SK-N-MC (cell line): ENCODE measurements around the gene C12orf57.

ENCODE experiments used
- DNase-seq: peaks from one replicate; pipeline ENCODE4 v3.0.0-alpha.2; 2011; ENCODE audit warnings: low read depth, low spot score
- H3K27ac ChIP-seq: fragments of 200-600 bp; sonication (generic); 2 replicates; pipeline ENCODE4 v1.5.1; 2016; ENCODE audit warnings: mixed run types
- H3K36me3 ChIP-seq: fragments of 200-600 bp; sonication (generic); 2 replicates; pipeline ENCODE4 v1.6.1; 2017; ENCODE audit warnings: antibody characterized with exemption, low read length, mixed read lengths; ENCODE audit not compliant: insufficient read depth
- H3K4me3 ChIP-seq: fragments of 200-600 bp; sonication (generic); 2 replicates; pipeline ENCODE4 v1.5.1; 2016
- H3K9ac ChIP-seq: fragments of 200-600 bp; sonication (generic); 2 replicates; pipeline ENCODE4 v1.8.0; 2017; ENCODE audit warnings: mixed run types, mixed read lengths; ENCODE audit not compliant: insufficient read length
- H3K9me3 ChIP-seq: fragments of 200-600 bp; sonication (generic); 2 replicates; pipeline ENCODE4 v1.6.1; 2017; ENCODE audit warnings: low read depth, mild to moderate bottlenecking, antibody characterized with exemption, low read length, moderate library complexity, mixed read lengths
- EZH2 ChIP-seq: fragments of 200-600 bp; sonication (generic); IDR thresholded peaks from one replicate; pipeline ENCODE4 v1.6.1; 2017; ENCODE audit warnings: antibody characterized with exemption
- FOXP2 ChIP-seq: optimal IDR thresholded peaks from 2 replicates; pipeline ENCODE3; 2011; ENCODE audit warnings: mild to moderate bottlenecking, moderate library complexity; ENCODE audit not compliant: insufficient read depth; ENCODE audit errors: extremely low read length, control extremely low read depth
- POLR2AphosphoS5 ChIP-seq: IDR thresholded peaks from 2 replicates; pipeline ENCODE4 v1.6.1; 2012; ENCODE audit warnings: mild to moderate bottlenecking, low read depth, low read length, borderline replicate concordance

The C12orf57 gene

DNA sequence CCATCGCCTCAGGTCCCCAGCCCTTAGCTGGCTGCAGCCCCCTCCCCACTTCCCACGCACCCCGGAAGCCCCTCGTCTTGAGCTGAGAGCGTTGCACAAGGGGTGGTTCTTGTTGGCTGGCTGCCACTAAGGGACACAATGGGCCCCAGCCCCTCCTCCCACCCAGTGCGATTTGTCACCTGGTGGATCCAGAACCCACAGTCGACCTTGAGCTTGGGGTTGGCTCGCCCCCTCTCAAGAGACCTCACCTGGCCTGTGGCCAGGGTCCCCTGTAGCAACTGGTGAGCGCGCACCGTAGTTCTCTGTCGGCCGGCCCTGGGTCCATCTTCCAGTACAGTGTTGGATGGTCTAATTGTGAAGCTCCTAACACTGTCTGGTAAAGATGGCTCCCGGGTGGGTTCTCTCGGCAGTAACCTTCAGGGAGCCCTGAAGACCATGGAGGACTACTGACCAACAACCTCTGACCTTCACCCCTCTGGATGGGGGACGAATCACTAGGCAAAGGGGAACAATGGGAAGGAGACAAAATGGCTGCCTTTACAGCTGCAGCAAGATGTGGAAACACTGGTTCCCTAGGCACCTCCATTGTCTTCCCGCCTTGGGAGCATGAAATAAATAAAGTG lies 20.1 kb downstream of the C12orf57 start:
- Histone ChIP-seq H3K4me3 (no peak overlapping the region), H3K9ac (no peak overlapping the region), H3K36me3 (peaks cover 38% of the 10 kb centered on the region)

DNA sequence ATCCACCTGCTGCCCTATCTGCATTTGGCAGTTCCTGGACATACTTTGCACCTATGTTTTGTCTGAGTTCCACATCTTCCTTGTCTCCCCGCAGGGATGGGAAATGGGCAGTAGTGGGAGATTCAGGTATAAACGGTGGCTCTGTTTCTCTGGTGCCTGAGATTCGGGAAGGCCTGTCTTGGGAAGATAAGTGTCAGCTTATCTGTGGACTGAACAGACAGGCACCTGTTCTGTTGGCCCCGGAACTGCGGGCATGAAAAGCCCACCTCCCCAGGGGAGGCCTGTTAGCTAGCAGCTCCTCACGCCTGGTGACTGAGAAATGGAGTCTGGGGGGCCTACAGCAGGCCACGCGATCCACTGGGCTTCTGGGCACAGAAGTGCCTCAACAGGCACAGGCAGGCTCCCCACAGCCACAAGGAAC lies 20.8 kb downstream of the C12orf57 start:
- Histone ChIP-seq H3K27ac (peak overlapping the region; percentile 79), H3K9ac (no peak overlapping the region), H3K4me3 (no peak overlapping the region), H3K9me3 (no peaks in the 10 kb centered on the region), H3K36me3 (peaks cover 43% of the 10 kb centered on the region)
- DNase-seq, result no peak
- TF ChIP-seq EZH2, result no peak
- TF ChIP-seq FOXP2, result no peak
- TF ChIP-seq POLR2AphosphoS5, result no peak

More for the DNA sequence above, 20.1 kb downstream of the C12orf57 start:
- DNase-seq, result no peak
- TF ChIP-seq EZH2 (no peak), POLR2AphosphoS5 (no peak), FOXP2 (no peak)
- Histone ChIP-seq H3K27ac (peak overlapping the region; percentile 79), H3K9me3 (no peaks in the 10 kb centered on the region)

DNA sequence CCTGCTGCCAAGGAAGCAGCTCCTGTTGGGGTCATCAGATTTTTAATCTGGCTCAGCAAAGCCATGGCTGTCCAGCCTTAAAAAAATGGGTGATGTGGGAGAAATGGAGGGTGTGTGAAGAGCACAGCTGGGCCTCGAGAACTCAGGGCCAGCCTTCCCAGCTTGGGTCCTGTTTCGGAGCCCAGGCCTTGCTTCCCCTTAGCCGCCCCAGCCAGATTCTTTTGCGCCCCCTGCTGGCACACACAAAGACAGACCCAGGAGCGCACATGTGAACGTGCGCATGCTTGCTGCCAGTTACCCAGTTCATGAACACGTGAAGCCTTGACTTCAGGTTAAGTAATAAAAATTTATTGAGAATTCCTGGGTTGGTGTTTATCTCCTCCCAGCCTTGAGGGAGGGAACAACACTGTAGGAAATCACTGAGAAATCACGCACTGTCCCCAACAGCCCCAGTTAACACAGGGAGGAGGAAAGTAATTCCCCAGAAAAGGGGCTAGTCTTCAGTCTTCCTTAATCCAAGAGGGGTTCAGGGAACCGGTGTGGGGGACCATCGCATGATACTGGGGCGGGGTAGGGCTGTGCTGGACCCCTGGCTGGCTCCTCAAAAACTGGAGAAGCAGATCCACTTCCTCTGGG lies 21.3 kb downstream of the C12orf57 start:
- Histone ChIP-seq H3K36me3 (peaks cover 43% of the 10 kb centered on the region), H3K9ac (peak overlapping the region; percentile 20)

DNA sequence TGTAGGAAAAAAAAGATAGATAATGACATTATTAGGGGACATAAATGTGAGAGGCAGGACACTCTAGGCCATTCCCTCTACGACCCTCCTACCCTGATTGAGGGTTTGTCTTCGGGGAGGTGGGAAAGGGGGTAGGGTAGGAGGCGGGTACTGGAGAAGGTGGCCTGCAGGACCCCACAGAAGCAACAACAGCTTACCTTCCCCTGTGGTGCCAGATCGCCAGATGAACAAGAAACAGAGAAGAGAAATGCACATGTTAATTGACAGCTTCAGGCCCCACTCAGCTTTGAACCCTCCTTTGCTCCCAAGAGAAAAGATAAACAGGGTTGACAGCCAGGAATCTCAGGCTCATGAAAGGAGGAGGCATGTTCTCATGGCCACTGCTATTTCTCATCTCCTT lies 21.9 kb downstream of the C12orf57 start:
- DNase-seq, result no peak
- H3K27ac ChIP-seq, result peak overlapping the region; percentile 84

More for the DNA sequence above, 21.3 kb downstream of the C12orf57 start:
- DNase-seq, result peak; percentile 69
- Histone ChIP-seq H3K9me3 (no peaks in the 10 kb centered on the region), H3K4me3 (no peak overlapping the region), H3K27ac (peak overlapping the region; percentile 84)
- TF ChIP-seq FOXP2 (no peak), EZH2 (no peak), POLR2AphosphoS5 (no peak)

DNA sequence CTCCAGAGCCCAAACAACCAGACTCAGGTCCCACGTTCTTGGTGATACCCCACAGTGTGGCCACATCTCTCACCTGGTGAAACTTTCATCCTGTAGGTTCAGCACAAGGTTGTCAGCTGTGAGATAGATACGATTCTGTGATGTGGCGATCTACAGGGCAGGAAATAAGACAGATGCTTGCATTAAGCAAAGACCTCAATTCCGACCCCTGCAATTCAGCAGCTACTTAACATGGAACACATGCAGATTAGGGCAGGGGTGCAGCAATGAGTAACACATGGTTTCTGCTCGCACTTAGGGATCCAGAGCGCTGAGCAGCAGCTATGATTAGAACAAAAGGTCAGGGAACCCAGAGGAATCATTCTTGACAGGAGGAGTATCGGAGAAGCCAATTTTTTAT lies 22.5 kb downstream of the C12orf57 start:
- Histone ChIP-seq H3K9me3 (no peaks in the 10 kb centered on the region), H3K27ac (peak overlapping the region; percentile 84; the same call in 1 of the 2 replicates), H3K9ac (no peak overlapping the region), H3K36me3 (peaks cover 43% of the 10 kb centered on the region), H3K4me3 (no peak overlapping the region)
- TF ChIP-seq POLR2AphosphoS5, result no peak
- no peak for TF ChIP-seq EZH2
- TF ChIP-seq FOXP2, result no peak
- no peak for DNase-seq

More for the DNA sequence above, 21.9 kb downstream of the C12orf57 start:
- Histone ChIP-seq H3K9ac (no peak overlapping the region), H3K4me3 (no peak overlapping the region), H3K36me3 (peaks cover 43% of the 10 kb centered on the region), H3K9me3 (no peaks in the 10 kb centered on the region)
- no peak for TF ChIP-seq POLR2AphosphoS5
- TF ChIP-seq FOXP2, result no peak
- no peak for TF ChIP-seq EZH2

DNA sequence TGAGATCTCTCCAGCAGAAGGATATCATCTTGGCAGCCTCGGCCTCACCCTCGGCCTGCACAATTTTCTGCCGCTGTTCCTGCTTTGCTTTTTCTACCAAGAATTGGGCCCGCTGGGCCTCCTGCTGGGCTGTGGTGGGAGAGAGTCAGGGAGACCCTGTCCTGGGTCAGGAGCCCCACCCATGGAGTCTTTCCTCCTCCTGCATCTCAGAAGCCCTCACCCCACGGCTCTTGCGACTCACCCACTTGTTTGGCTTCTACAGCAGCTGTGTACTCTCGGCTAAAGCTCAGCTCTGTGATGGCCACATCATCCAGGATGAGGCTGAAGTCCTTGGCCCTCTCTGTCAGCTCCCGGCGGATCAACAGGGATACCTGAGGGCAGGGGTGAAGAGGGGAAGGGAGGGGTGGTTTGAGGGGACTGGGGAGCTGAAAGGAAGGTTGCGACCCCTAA lies 23.9 kb downstream of the C12orf57 start:
- DNase-seq, result no peak
- no peak overlapping the region for H3K27ac ChIP-seq
- no peak overlapping the region for H3K4me3 ChIP-seq
- TF ChIP-seq POLR2AphosphoS5 (no peak; the same call in 1 of the 2 replicates), FOXP2 (no peak), EZH2 (no peak)
- no peaks in the 10 kb centered on the region for H3K9me3 ChIP-seq
- peaks cover 49% of the 10 kb centered on the region for H3K36me3 ChIP-seq
- H3K9ac ChIP-seq, result no peak overlapping the region

DNA sequence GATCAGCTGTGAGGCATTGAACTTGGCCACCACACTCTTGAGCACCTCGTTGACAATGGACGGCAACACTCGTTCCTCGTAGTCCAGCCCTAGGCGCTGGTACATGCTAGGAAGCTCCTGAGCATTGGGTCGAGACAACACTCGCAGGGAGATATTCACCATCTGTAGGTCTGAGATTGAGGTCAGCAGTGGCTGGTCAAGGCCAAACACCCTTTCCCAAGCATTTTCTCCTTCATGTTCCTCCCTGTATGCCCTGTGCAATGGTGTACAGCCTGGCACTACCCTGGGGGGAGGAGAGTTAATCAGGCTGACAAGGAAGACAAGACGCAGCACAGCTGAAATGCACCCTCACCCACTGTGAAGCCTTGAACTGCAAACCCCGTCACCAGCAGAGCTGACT lies 24.6 kb downstream of the C12orf57 start:
- Histone ChIP-seq H3K36me3 (peaks cover 56% of the 10 kb centered on the region), H3K4me3 (peak overlapping the region; percentile 100), H3K27ac (no peak overlapping the region), H3K9me3 (no peaks in the 10 kb centered on the region), H3K9ac (peak overlapping the region; percentile 98)
- no peak for TF ChIP-seq POLR2AphosphoS5
- no peak for TF ChIP-seq FOXP2
- TF ChIP-seq EZH2, result no peak
- DNase-seq, result no peak

DNA sequence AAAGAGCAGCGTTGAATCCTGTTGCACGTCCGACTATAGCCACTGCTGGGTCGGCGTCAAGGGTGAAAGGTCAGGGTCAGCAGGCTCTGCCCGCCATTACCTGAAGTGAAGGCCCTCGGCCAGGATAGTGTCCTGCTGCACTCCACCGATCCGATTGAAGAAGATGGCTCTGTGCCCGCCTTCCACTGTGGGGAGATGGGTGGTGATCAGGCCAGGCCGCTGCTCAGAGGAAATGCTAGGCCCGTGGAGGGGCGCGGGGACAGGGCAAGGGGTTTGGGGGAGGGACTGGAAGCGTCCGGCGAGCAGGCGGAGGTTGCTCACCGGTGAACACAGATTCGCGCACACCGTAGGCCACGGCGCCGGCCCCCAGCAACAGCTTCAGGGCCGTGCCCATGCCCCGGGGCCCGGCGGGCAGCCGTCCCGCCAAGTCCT lies 26.3 kb downstream of the C12orf57 start:
- H3K27ac ChIP-seq, result peak overlapping the region; percentile 56

More for the DNA sequence above, 26.3 kb downstream of the C12orf57 start:
- H3K9ac ChIP-seq, result peak overlapping the region; percentile 98
- peak overlapping the region; percentile 100 for H3K4me3 ChIP-seq
- peaks cover 70% of the 10 kb centered on the region for H3K36me3 ChIP-seq
- no peak for DNase-seq
- no peak for TF ChIP-seq EZH2
- TF ChIP-seq POLR2AphosphoS5, result no peak
- no peak for TF ChIP-seq FOXP2
- H3K9me3 ChIP-seq, result no peaks in the 10 kb centered on the region
